Hypothalamus (tissue), 51 donors: ENCODE results near the gene CLDN2.

Experiments used
- DNase-seq, 51 donors: peaks; one replicate each; lab custom pipeline; 2025; lab: John Stamatoyannopoulos, UW

CLDN2 gene

DNA sequence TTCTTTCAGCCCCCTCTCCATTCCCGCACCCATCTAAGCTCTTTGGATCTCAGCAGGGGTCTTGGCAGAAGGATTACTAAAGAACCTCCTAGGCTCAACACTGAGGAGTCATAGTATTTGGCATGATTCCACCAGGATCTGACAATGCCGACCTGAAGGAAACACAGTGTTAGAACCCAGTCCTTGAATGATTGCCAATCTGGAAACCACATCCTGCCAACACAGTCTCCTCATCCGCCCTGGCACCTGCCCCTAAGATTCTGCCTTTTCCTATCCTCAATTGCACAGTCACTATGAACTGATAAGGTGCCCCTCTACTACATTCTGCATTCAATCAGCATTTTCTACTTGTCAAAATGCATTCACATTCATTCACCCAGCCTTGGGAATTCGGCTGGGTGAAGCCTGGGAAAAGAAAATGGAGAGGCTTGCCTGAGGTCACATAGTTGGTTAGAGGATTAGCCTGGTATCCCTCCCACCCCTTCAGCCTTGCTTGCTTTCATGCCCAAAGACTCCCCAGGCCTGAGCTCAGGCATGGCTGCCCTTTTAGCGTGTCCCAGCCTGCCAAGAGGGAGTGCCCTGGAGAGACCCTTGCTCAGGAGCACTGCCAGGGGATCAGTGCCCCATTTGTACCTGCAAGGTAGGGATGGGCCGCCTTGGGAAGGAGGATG lies 2.2 kb upstream of the CLDN2 start:
- DNase-seq = no peak

DNA sequence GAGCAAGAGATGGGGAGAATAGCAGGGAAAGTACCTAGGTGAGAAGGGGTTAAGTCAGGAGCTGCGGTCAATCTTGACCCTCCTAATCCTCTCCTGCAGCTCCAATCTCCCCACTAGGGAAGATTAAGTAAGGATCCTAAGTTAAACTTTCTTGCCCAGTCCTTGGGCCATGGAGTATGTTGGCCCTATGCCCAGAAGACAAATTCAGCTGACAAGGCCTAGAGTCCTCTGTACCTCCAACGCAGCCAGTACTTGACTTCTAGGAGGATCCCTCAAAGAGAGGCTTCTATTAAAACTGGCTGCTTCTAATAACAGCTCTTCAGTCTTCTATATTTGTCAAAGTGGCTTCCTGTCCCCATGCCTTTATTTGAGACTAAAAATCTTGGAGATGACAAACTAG lies 1.4 kb downstream of the CLDN2 start:
- DNase-seq = no peak

DNA sequence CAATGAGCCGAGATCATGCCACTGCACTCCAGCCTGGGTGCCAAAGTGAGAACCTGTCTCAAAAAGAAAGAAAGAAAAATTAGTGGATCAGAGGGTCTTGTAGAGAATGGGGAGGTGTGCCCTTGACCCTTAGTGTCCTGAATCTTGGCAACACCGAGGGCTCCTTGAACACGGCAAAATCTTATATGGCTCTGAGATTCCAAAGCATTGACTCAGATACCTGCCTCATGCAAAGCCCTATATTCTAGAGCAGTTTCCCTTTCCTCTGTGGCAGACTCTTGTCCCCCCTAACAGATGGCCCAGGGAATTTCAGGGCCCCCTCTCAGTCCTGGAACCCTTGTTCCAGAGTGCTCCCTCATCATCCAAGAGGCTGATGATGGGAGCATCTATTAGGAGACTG lies 6.8 kb downstream of the CLDN2 start:
- no peak for DNase-seq

DNA sequence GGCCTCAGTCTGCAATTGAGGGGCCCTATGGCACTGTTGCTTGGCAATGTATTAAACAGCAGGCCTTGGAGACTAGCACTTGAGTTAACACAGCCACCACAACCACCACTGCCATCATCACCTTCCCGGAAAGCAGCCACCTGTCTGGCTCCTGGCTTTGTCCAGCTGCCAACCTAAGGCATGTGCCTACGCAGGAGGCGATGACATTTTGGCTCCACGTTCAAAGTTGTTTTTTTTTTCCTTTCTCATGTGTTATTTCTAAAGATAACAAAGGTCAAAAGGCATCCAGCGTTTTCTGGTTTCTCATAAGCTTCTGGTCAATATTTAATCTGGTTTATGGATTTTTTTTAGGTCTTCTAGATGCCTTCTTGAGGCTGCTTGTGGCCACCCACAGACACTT lies 7.5 kb downstream of the CLDN2 start:
- DNase-seq = no peak

DNA sequence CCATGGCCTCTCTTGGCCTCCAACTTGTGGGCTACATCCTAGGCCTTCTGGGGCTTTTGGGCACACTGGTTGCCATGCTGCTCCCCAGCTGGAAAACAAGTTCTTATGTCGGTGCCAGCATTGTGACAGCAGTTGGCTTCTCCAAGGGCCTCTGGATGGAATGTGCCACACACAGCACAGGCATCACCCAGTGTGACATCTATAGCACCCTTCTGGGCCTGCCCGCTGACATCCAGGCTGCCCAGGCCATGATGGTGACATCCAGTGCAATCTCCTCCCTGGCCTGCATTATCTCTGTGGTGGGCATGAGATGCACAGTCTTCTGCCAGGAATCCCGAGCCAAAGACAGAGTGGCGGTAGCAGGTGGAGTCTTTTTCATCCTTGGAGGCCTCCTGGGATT lies 8.0 kb downstream of the CLDN2 start:
- DNase-seq = no peak

DNA sequence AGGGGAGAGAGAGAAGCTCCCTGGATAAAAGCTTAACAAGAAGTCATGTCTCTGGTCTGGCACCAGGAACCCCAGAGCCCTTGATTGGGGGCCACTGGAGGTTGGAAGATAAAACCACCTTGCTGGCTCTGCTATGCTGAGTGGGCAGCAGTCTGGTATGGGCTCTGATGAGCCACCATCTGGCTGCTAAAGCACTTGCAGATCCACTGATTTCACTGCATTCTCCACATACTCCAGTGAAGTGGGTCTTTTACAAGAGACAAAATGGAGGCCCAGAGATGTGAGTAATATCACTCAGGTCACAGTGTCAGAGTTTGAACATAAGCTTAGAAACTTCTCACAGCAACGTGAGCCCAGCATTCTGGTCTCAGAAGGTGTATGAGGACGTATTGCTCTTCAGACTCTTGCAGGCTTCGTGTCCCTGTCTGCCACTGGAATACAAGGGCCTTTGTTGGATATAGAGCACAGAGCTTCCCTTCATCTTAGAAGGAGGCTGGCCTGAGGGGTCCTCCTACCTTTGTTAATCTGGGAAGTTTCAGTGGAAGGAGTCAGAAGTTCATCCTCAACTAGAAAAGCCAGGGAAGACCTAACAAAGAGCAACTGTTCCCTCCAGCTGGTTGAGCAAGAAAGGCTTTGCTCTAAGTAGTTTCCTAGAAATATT lies 11.8 kb downstream of the CLDN2 start:
- DNase-seq = no peak

DNA sequence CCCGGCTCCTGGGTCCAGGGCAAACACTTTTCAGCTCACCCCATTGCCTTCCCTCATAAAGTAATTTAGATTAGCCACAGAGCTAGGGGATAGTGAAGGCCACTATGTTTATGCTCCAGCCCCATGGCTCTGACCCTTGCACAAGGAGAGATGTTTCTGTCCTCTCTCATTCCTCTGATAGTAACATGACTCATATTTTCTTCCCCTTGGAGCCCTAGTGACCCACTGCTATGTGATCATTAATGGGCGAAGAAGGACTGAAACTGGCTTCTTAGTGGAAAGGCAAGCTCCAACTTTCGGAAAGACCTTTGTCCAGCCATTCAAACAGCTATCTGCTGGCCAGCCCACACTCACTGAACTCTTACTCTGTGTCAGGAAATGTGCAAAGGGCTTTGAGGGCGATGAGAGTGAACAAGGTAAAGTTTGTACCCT lies 12.3 kb downstream of the CLDN2 start:
- no peak for DNase-seq

DNA sequence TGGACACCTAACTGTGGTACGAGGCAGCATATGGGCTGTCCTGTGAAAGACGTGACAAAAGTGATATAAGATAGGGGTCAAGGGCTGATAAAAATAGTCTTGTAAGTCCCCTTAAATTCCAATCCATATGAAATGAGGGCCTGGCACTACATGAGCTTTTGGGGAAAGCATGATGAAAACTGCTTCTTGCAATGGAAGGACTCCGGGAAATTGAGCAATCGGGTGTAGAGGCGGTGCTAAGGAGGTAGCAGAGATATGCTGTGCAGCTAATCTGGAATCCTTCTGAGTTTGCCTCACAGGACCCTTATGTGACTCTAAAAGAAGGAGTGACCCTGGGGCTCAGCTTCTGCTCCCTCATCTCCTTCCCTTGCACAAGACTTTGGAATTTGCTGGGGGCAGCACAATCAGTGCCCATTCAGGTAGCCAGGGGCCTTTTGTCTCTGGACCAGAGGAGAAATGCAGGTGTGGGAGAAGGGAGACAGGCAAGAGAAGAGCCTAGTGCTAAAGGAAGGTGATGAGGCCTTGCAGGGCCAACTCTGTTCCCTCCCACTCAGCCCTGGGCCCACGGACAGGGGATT lies 12.8 kb downstream of the CLDN2 start:
- no peak for DNase-seq

DNA sequence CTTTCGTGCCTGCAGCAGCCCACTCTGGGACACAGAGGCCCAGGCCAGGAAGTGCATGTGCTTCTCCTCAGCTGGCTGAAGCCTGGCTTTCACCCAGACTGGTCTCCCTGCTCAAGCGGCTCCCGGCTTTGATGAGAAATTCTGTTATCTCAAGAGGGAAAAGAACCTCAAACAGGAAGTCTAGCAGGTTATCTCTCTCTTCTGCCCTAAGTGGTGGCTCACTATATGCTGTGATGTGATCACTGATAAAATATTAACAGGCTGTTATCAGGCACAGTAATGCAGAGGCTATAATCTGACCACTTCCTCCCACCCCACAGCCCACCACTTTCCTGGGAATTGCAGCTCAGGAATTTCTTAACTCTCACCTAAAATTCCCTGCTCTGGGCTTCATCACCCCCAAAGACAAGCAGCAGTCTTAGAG lies 13.3 kb downstream of the CLDN2 start:
- DNase-seq = no peak

DNA sequence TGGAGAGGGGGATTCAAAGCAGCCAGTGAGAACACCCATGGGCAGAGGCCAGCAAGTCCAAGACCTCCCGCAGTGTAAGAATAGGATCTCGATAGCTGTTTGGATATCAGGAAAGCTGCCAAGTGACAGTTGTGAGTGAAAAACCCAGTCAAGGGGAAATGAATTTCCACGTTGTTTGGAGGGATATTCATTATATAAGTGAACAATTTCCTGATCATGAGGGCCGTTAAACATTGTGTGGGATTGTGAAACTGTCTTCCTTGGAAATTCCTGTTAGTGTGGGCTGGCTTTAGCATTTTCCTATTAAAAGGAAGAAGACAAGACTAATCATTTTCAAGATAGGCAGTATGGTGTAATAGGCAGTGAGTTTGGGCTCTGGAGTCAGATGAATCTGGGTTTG lies 15.0 kb downstream of the CLDN2 start:
- no peak for DNase-seq

DNA sequence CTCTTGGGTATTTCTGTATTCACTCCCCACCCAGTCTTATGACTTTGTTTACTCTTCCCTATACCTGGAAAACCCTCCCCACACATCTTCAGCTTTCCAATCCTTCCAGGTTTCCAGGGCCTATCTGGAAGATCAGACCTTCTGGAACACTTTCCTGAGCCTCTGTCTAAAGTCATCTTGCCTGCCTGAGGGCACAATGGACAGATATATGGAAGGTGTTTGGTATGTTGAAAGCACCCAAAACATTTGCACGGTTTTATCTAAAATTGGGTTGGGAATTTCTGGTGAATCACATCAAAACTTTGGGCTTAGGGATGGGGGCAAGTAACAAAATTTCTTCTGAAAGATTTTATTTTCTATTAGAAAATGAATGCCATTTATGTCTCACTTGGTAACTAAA lies 16.0 kb downstream of the CLDN2 start:
- no peak for DNase-seq

DNA sequence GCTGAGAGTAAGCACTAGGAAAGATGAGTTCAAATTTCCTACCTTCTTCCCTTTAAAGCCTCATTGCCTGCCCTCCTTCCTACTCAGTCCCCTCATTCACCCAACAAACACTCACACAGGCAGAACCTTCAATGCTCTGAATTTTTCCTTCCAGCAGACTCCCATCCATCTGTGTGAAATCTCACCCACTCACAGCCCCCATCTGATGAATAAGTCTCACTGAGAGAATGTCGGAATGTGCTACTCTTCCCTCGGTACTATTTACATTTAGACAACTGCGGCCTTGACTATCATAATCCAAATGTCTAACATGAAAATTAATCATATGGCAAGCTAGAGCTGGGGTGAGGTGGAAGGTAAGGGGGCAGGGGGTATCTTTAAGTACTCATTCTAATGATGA lies 19.4 kb downstream of the CLDN2 start:
- no peak for DNase-seq

DNA sequence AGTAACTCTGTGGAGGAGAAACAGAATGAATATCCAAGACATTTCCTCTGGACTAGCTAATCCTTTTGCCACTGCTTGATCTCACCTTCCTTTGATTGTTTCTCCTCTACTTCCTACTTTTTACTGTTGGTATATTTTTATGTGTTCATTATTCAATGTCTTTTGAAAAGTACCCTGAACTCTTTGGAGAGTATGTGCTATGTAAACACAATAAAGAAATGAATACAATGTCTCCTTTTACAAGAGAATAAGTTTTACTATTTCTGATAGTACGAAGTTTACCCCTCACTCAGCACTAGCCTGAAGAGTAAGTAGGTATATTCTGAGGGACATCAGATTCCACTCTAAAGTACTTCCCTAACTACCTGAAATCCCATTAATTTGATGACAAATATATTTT lies 19.9 kb downstream of the CLDN2 start:
- DNase-seq = no peak

DNA sequence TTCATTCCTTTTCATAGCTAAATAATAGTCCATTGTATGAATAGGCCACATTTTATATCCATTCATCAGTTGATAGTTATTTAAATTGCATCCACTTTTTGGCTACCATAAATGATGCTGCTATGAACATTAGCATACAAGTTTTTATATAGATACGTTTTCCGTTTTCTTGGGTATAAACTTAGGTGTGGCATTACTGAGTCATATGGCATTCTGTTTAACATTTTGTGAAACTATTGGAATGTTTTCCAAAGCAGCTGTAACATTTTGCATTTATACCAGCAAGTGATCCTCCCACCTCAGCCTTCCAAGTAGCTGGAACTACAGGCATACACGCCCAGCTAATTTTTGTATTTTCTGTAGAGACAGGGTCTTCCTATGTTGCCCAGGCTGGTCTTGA lies 26.3 kb downstream of the CLDN2 start:
- no peak for DNase-seq

DNA sequence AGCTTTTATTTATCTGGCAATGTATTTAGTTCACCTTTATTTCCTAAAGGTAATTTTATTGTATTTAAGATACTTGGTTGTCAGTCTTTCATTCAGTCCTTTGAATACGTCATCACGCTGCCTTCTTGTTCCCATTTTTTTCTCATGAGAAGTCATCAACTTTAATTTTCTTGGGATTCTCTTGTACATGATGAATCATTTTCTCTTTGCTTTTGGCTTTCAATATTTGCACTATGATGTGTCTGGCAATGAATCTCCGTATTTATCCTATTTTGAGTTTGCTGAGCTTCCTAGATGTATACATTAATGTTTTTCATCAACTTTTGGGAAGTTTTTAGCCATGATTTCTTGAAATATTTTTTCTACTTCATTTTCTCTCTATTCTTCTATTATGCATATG lies 28.4 kb downstream of the CLDN2 start:
- no peak for DNase-seq

DNA sequence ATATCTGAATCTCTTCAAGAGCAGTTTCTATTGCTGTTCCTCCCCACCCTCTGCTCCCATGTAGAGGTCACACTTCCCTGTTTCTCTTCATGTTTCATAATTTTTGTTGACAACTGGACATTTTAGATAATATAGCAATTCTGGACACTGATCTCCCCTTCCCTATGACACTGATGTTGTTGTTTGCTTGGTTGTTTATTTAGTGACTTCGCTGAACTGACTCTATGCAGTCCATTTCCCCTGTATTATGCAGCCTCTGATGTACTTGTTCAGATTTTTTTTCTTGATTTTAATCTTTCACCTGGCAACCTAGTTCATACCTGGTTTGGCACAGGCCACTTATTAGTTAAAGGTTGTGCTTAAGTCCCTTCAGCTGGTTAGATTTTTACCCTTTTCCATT lies 29.2 kb downstream of the CLDN2 start:
- DNase-seq = no peak

DNA sequence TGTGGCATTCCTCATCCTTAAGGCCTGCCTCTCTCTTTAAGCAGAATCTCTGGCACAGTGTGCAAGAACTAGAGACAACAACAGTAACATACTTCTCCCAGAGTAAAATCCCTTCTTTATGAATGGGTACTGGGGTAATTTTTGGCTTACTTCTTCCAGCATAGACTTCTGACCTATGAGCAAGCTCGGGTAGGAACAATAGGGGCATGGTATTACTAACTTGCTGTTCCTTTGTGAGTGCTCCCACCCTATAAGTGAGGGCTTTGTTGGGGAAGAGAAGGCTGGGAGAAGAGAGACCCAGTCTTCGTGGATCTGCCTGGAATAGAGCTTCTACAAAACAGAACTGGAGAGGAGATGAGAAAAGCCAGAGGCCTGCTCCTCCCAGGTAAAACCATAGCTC lies 30.2 kb downstream of the CLDN2 start:
- DNase-seq = peak in 1 of 51 donors; percentile 1

DNA sequence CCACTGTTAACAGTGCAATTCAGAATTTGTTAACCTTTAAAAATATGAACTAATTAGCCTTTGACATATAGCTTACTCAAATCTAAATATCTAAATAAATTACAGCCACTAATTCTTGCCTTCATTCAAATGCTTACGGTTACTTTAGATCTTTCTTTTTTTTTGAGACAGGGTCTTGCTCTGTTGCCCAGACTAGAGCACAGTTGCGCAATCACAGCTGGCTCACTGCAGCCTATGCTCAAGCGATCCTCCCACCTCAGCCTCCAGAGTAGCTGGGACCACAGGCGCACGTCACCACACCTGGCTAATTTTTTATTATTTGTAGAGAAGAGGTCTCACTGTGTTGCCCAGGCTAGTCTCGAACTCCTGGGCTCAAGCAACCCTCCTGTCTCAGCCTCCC lies 31.0 kb downstream of the CLDN2 start:
- no peak for DNase-seq

DNA sequence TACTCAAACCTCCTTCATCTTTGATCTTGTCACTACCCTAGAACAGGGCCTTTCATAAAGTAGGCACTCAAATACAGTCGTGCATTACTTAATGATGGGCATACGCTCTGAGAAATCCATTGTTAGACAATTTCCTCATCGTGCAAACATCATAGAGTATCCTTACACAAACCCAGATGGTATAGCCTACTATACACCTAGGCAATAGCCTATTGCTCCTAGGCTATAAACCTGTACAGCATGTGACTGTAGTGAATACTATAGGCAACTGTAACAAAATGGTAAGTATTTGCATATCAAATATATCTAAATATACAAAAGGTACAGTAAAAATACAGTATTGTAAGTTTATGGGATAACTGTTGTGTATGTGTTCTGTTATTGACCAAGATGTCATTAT lies 31.9 kb downstream of the CLDN2 start:
- no peak for DNase-seq

DNA sequence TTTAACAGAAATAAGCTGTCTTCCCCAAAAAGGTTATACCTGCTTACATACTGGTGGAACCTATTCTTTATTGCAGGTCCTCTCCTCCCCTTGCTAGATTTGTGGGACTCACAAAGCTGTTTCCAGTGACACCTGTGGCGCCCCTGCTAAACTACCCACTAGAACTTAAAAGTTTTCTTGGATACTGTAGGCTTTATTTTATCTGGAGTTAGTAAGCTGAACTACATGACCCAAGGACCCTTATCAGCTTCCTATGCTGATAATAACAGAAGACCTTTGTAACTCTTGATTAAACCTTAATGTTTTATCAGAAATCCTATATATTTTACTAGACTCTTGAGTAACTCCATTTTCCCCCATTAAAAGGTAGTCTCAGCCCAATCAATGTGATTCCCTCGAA lies 32.3 kb downstream of the CLDN2 start:
- DNase-seq = no peak

DNA sequence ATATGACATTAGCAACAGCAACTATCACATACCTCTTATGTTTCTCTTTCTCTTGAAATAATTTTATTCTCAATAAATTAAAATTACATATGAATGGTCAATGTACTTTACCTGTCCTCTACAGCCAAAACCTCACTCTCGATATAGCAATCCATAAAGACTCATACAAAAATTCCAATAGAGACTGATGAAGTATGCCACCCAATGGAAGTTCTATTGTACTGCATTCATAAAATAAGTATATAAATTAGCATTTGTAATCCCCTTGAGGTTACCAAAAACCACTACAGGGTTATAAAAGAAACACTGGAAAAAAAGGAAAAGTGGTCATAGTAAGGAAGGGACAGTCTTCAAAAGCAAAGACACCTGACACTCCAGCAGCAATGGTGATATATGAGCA lies 32.8 kb downstream of the CLDN2 start:
- no peak for DNase-seq

DNA sequence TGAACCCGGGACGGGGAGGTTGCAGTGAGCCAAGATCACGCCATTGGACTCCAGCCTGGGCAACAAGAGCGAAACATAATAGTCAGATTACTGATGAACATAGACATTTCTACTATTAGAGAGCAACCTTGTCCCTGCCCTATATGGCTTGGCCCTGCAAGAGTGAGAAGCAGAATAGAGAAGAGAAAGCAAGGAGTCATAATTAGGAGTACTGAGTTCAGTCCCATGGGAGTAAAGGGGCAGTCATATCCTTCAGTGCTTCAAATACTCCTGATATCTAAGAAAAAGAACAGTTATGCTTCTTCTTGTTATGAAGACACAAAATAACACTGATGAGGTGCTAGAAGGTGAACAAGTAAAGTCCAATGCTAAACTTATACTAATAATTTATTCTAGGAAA lies 33.8 kb downstream of the CLDN2 start:
- DNase-seq = no peak
